HEK293 (cell line): ENCODE data around the gene RIMKLA.

Experiments used
- CTCF ChIA-PET: fragments of 350-600 bp; formaldehyde crosslinking; extraction: SDS; loops from one replicate; lab custom pipeline; 2021; ENCODE audit warnings: antibody characterized with exemption; lab: Yijun Ruan, JAX
- POLR2A ChIA-PET: fragments of 300-600 bp; formaldehyde crosslinking; extraction: SDS; loops from one replicate; lab custom pipeline; 2020; ENCODE audit warnings: antibody characterized with exemption, inconsistent platforms; lab: Yijun Ruan, JAX
- H3K27ac ChIP-seq: fragments of 200-500 bp; sonication (Bioruptor generic); 2 replicates; pipeline ENCODE4 v1.5.1; 2014; ENCODE audit warnings: low read depth, low read length, control low read depth, inconsistent platforms; ENCODE audit errors: extremely low read depth
- H3K36me3 ChIP-seq, 2 experiments: fragments of 200-500 bp in 1 of 2; sonication (Bioruptor generic) in 1 of 2; 1 replicate in 1 of 2; 2 replicates in 1 of 2; pipeline ENCODE4 v1.5.1; 2014 to 2017; ENCODE audit warnings: inconsistent platforms in 2 of 2, low read length in 2 of 2; ENCODE audit not compliant: control insufficient read depth in 2 of 2, insufficient read depth in 1 of 2
- H3K4me1 ChIP-seq: fragments of 200-500 bp; sonication (Bioruptor generic); 2 replicates; pipeline ENCODE4 v1.5.1; 2014; ENCODE audit warnings: mild to moderate bottlenecking, low read length, inconsistent platforms; ENCODE audit not compliant: control insufficient read depth, insufficient read depth
- H3K4me3 ChIP-seq: 2 replicates; pipeline ENCODE4 v1.5.1; 2011; ENCODE audit warnings: low read depth, mild to moderate bottlenecking, control low read depth, low read length, moderate library complexity
- H3K9me3 ChIP-seq: fragments of 200-500 bp; sonication (Bioruptor generic); 2 replicates; pipeline ENCODE4 v1.5.1; 2014; ENCODE audit warnings: low read depth, low read length, inconsistent platforms; ENCODE audit not compliant: control insufficient read depth, insufficient read depth
- ELK4 ChIP-seq: IDR thresholded peaks from 2 replicates; pipeline ENCODE4 v1.6.1; 2011; ENCODE audit warnings: mild to moderate bottlenecking, low read depth, low read length, borderline replicate concordance
- GLIS1 ChIP-seq: fragments of 450-650 bp; formaldehyde crosslinking; IDR thresholded peaks from 2 replicates; pipeline ENCODE4 v1.5.1; 2016; ENCODE audit warnings: missing biosample characterization, missing genetic modification characterization
- HOXD13 ChIP-seq: sonication (generic); formaldehyde crosslinking; IDR thresholded peaks from 2 replicates; pipeline ENCODE4 v1.8.0; 2022; ENCODE audit warnings: missing genetic modification reagents, borderline replicate concordance
- MEIS1 ChIP-seq: sonication (generic); formaldehyde crosslinking; IDR thresholded peaks from 2 replicates; pipeline ENCODE4 v1.8.1; 2022; ENCODE audit warnings: missing genetic modification reagents, mild to moderate bottlenecking, borderline replicate concordance
- PRDM1 ChIP-seq: fragments of 450-650 bp; formaldehyde crosslinking; IDR thresholded peaks from 2 replicates; pipeline ENCODE4; 2016; ENCODE audit warnings: missing biosample characterization, missing genetic modification characterization
- ZIC2 ChIP-seq: fragments of 450-650 bp; formaldehyde crosslinking; IDR thresholded peaks from 2 replicates; pipeline ENCODE4 v1.5.1; 2016; ENCODE audit warnings: missing biosample characterization, missing genetic modification characterization
- ZNF10 ChIP-seq: fragments of 450-650 bp; formaldehyde crosslinking; IDR thresholded peaks from 2 replicates; pipeline ENCODE4 v1.5.1; 2017; ENCODE audit warnings: missing biosample characterization, missing genetic modification characterization
- ZNF132 ChIP-seq: fragments of 450-650 bp; formaldehyde crosslinking; IDR thresholded peaks from 2 replicates; pipeline ENCODE4 v1.5.1; 2017; ENCODE audit warnings: missing biosample characterization, missing genetic modification characterization, borderline replicate concordance
- ZNF148 ChIP-seq: fragments of 450-650 bp; formaldehyde crosslinking; IDR thresholded peaks from 2 replicates; pipeline ENCODE4 v1.5.0; 2017; ENCODE audit warnings: missing biosample characterization, missing genetic modification characterization, borderline replicate concordance
- ZNF174 ChIP-seq: fragments of 450-650 bp; formaldehyde crosslinking; IDR thresholded peaks from 2 replicates; pipeline ENCODE4 v1.5.0; 2017; ENCODE audit warnings: missing biosample characterization, mild to moderate bottlenecking, missing genetic modification characterization
- ZNF211 ChIP-seq: fragments of 450-650 bp; formaldehyde crosslinking; IDR thresholded peaks from 2 replicates; pipeline ENCODE4 v1.5.1; 2016; ENCODE audit warnings: low read depth, missing biosample characterization, missing genetic modification characterization
- ZNF214 ChIP-seq: fragments of 450-650 bp; formaldehyde crosslinking; IDR thresholded peaks from 2 replicates; pipeline ENCODE4 v1.5.1; 2017; ENCODE audit warnings: missing biosample characterization, mild to moderate bottlenecking, missing genetic modification characterization, borderline replicate concordance
- ZNF324 ChIP-seq: fragments of 450-650 bp; formaldehyde crosslinking; IDR thresholded peaks from 2 replicates; pipeline ENCODE4 v1.5.1; 2016; ENCODE audit warnings: missing biosample characterization, missing genetic modification characterization
- ZNF423 ChIP-seq: fragments of 450-650 bp; formaldehyde crosslinking; IDR thresholded peaks from 2 replicates; pipeline ENCODE4 v1.5.1; 2016; ENCODE audit warnings: missing biosample characterization, missing genetic modification characterization
- ZNF426 ChIP-seq: fragments of 450-650 bp; formaldehyde crosslinking; IDR thresholded peaks from 2 replicates; pipeline ENCODE4 v1.5.1; 2017; ENCODE audit warnings: missing biosample characterization, missing genetic modification characterization, mild to moderate bottlenecking, inconsistent platforms, moderate library complexity
- ZNF48 ChIP-seq: fragments of 450-650 bp; formaldehyde crosslinking; IDR thresholded peaks from 2 replicates; pipeline ENCODE4 v1.5.1; 2016; ENCODE audit warnings: missing biosample characterization, missing genetic modification characterization
- ZNF513 ChIP-seq: fragments of 450-650 bp; IDR thresholded peaks from 2 replicates; pipeline ENCODE4 v1.5.1; 2018; ENCODE audit warnings: missing biosample characterization, missing genetic modification characterization
- ZNF548 ChIP-seq: fragments of 450-650 bp; formaldehyde crosslinking; IDR thresholded peaks from 2 replicates; pipeline ENCODE4 v1.5.1; 2016; ENCODE audit warnings: missing biosample characterization, missing genetic modification characterization
- ZNF677 ChIP-seq: fragments of 450-650 bp; IDR thresholded peaks from 2 replicates; pipeline ENCODE4 v1.5.0; 2018; ENCODE audit warnings: missing biosample characterization, mild to moderate bottlenecking, missing genetic modification characterization, moderate library complexity
- ZNF747 ChIP-seq: fragments of 450-650 bp; formaldehyde crosslinking; IDR thresholded peaks from 2 replicates; pipeline ENCODE4 v1.5.1; 2016; ENCODE audit warnings: missing biosample characterization, missing genetic modification characterization
- ZNF792 ChIP-seq: fragments of 450-650 bp; formaldehyde crosslinking; IDR thresholded peaks from 2 replicates; pipeline ENCODE4 v1.5.1; 2016; ENCODE audit warnings: missing biosample characterization, missing genetic modification characterization
- ZSCAN30 ChIP-seq: fragments of 450-650 bp; IDR thresholded peaks from 2 replicates; pipeline ENCODE4 v1.5.1; 2018; ENCODE audit warnings: missing biosample characterization, mild to moderate bottlenecking, missing genetic modification characterization, moderate library complexity
- TF ChIP-seq, protein P1 (sequence below): fragments of 450-650 bp; formaldehyde crosslinking; IDR thresholded peaks from 2 replicates; pipeline ENCODE4 v1.5.1; 2016; ENCODE audit warnings: missing biosample characterization, missing genetic modification characterization
- TF ChIP-seq, protein P2 (sequence below): fragments of 450-650 bp; formaldehyde crosslinking; IDR thresholded peaks from 2 replicates; pipeline ENCODE4 v1.5.1; 2016; ENCODE audit warnings: missing biosample characterization, missing genetic modification characterization
- TF ChIP-seq, protein P3 (sequence below): fragments of 450-650 bp; formaldehyde crosslinking; IDR thresholded peaks from 2 replicates; pipeline ENCODE4 v1.5.1; 2016; ENCODE audit warnings: missing biosample characterization, missing genetic modification characterization

RIMKLA gene

DNA sequence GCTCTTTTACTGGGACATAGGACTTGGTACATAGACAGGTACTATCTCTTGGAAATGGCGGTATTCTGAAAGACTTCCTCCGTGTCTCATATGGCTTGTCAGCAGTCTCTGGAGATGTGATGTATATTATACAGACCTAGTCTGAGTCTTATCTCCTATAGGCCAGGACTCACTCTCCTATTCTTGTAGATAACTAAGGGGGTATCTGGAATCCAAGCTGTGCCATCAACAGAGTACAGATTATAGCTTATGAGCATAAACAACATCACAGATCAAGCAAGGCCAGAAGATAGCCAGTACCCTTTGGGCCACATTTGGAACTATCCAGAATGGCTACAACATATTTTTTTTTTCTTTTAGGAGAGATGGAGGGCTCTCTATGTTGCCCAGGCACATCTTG is 16.1 kb upstream of the RIMKLA start:
- Histone ChIP-seq H3K36me3 (no peaks in the 10 kb centered on the region), H3K9me3 (no peaks in the 10 kb centered on the region), H3K4me1 (no peaks in the 10 kb centered on the region), H3K27ac (no peak overlapping the region), H3K4me3 (no peak overlapping the region)
- TF ChIP-seq ZSCAN30 (tag by site-specific recombination) (no peak), ZNF792 (tag by site-specific recombination) (no peak), ZNF148 (no peak), ZIC2 (tag by site-specific recombination) (no peak), ZNF677 (tag by site-specific recombination) (no peak), ZNF48 (tag by site-specific recombination) (no peak), ZNF211 (tag by site-specific recombination) (no peak), ZNF174 (no peak), GLIS1 (tag by site-specific recombination) (no peak), PRDM1 (tag by site-specific recombination) (no peak), HOXD13 (CRISPR knock-in tag) (no peak), ELK4 (no peak)
- TF ChIP-seq, protein P1, sequence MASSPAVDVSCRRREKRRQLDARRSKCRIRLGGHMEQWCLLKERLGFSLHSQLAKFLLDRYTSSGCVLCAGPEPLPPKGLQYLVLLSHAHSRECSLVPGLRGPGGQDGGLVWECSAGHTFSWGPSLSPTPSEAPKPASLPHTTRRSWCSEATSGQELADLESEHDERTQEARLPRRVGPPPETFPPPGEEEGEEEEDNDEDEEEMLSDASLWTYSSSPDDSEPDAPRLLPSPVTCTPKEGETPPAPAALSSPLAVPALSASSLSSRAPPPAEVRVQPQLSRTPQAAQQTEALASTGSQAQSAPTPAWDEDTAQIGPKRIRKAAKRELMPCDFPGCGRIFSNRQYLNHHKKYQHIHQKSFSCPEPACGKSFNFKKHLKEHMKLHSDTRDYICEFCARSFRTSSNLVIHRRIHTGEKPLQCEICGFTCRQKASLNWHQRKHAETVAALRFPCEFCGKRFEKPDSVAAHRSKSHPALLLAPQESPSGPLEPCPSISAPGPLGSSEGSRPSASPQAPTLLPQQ (tag by site-specific recombination) = no peak
- TF ChIP-seq, protein P2, sequence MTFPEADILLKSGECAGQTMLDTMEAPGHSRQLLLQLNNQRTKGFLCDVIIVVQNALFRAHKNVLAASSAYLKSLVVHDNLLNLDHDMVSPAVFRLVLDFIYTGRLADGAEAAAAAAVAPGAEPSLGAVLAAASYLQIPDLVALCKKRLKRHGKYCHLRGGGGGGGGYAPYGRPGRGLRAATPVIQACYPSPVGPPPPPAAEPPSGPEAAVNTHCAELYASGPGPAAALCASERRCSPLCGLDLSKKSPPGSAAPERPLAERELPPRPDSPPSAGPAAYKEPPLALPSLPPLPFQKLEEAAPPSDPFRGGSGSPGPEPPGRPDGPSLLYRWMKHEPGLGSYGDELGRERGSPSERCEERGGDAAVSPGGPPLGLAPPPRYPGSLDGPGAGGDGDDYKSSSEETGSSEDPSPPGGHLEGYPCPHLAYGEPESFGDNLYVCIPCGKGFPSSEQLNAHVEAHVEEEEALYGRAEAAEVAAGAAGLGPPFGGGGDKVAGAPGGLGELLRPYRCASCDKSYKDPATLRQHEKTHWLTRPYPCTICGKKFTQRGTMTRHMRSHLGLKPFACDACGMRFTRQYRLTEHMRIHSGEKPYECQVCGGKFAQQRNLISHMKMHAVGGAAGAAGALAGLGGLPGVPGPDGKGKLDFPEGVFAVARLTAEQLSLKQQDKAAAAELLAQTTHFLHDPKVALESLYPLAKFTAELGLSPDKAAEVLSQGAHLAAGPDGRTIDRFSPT = no peak
- POLR2A ChIA-PET = no interaction called here
- CTCF ChIA-PET = interaction anchor here (0.7 kb wide), 1 partner anchor 39 kb away, joined by 3 read pairs; no protein-coding TSS in a partner anchor

- CTCF ChIA-PET = interaction anchor here (0.6 kb wide), 1 partner anchor 20 kb away, joined by 6 read pairs; no protein-coding TSS in a partner anchor
- H3K27ac ChIP-seq = no peak overlapping the region
- no peaks in the 10 kb centered on the region for H3K36me3 ChIP-seq
- no peaks in the 10 kb centered on the region for H3K4me1 ChIP-seq
- POLR2A ChIA-PET = no interaction called here
- H3K4me3 ChIP-seq = no peak overlapping the region
- no peaks in the 10 kb centered on the region for H3K9me3 ChIP-seq
- TF ChIP-seq ZNF132 (no peak), ZNF10 (tag by site-specific recombination) (no peak), ZNF426 (tag by site-specific recombination) (no peak), ZNF747 (no peak), ZNF214 (tag by site-specific recombination) (no peak), MEIS1 (CRISPR knock-in tag) (no peak), ZNF423 (tag by site-specific recombination) (no peak), ZNF548 (tag by site-specific recombination) (no peak), ZNF324 (tag by site-specific recombination) (no peak), ZNF513 (tag by site-specific recombination) (no peak)
- TF ChIP-seq, protein P3, sequence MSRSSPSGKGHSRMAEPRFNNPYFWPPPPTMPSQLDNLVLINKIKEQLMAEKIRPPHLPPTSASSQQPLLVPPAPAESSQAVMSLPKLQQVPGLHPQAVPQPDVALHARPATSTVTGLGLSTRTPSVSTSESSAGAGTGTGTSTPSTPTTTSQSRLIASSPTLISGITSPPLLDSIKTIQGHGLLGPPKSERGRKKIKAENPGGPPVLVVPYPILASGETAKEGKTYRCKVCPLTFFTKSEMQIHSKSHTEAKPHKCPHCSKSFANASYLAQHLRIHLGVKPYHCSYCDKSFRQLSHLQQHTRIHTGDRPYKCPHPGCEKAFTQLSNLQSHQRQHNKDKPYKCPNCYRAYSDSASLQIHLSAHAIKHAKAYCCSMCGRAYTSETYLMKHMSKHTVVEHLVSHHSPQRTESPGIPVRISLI (tag by site-specific recombination) = no peak
- TF ChIP-seq, protein P1 (tag by site-specific recombination) = no peak
Observed at GRCh38 chr1:42365118-42365517, 15.5 kb upstream of the RIMKLA start.
